Osteocyte (in vitro differentiated cells): Measurements from ENCODE around the gene TRAIP. TPM values are rescaled to one million over a fixed set of nuclear protein-coding genes. Genes with fewer than 3 reads are reported as not detected.

Experiments used
- DNase-seq: peaks from one replicate; pipeline ENCODE4 v3.0.0; 2021; ENCODE audit warnings: mixed read lengths; ENCODE audit not compliant: unreplicated experiment; ENCODE audit errors: extremely low spot score
- H3K27ac Mint-ChIP-seq: one replicate; pipeline ENCODE4 v1.8.0; 2021; ENCODE audit warnings: mild to moderate bottlenecking, mixed read lengths; ENCODE audit not compliant: unreplicated experiment
- H3K27me3 Mint-ChIP-seq: one replicate; pipeline ENCODE4 v1.8.0; 2021; ENCODE audit warnings: mixed read lengths; ENCODE audit not compliant: unreplicated experiment
- H3K36me3 Mint-ChIP-seq: one replicate; pipeline ENCODE4 v1.8.0; 2021; ENCODE audit warnings: mixed read lengths; ENCODE audit not compliant: unreplicated experiment
- H3K4me1 Mint-ChIP-seq: one replicate; pipeline ENCODE4 v1.8.0; 2021; ENCODE audit warnings: mixed read lengths; ENCODE audit not compliant: unreplicated experiment
- H3K4me3 Mint-ChIP-seq: one replicate; pipeline ENCODE4 v1.8.0; 2021; ENCODE audit warnings: mild to moderate bottlenecking, moderate library complexity, mixed read lengths; ENCODE audit not compliant: unreplicated experiment
- H3K9me3 Mint-ChIP-seq: one replicate; pipeline ENCODE4 v1.8.0; 2021; ENCODE audit warnings: mixed read lengths; ENCODE audit not compliant: unreplicated experiment
- total RNA-seq: library from RNA; stranded (reverse); gene quantifications from 2 replicates; pipeline ENCODE4 v1.2.1, GENCODE V29; 2021
- TF ChIP-seq, protein P1 (sequence below): fragments of 200-600 bp; sonication (generic); IDR thresholded peaks from 2 replicates; pipeline ENCODE4 v1.5.0; 2021; ENCODE audit warnings: antibody characterized with exemption, mild to moderate bottlenecking, moderate library complexity

The TRAIP gene
- total RNA-seq, 1 donor from 2014 or later: 3.4 TPM

DNA sequence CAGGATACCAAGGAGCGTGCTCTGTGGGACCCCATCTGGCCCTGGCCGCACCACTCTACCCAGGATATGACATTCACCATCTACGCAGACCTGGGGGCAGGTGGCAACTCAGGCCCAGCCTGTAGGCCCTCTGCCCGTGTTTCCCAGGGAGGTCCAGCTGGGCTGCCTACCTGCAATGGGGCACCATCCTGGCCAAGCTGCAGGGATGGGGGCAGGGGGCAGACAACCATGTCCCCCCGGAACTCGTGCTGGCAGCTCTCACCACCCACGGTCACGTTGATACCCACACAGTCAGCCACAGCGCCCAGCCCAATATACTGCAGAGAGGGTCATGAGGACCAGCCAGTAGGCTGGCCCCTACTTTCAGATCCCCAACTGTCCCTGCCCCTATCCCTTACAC, 39.4 kb upstream of the TRAIP start:
- TF ChIP-seq, protein P1, sequence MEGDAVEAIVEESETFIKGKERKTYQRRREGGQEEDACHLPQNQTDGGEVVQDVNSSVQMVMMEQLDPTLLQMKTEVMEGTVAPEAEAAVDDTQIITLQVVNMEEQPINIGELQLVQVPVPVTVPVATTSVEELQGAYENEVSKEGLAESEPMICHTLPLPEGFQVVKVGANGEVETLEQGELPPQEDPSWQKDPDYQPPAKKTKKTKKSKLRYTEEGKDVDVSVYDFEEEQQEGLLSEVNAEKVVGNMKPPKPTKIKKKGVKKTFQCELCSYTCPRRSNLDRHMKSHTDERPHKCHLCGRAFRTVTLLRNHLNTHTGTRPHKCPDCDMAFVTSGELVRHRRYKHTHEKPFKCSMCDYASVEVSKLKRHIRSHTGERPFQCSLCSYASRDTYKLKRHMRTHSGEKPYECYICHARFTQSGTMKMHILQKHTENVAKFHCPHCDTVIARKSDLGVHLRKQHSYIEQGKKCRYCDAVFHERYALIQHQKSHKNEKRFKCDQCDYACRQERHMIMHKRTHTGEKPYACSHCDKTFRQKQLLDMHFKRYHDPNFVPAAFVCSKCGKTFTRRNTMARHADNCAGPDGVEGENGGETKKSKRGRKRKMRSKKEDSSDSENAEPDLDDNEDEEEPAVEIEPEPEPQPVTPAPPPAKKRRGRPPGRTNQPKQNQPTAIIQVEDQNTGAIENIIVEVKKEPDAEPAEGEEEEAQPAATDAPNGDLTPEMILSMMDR: no peak
- Mint-ChIP-seq H3K9me3 (no peaks in the 10 kb centered on the region), H3K4me1 (peaks cover under 1% of the 10 kb centered on the region), H3K27me3 (no peaks in the 10 kb centered on the region), H3K36me3 (no peaks in the 10 kb centered on the region), H3K4me3 (no peak overlapping the region), H3K27ac (no peak overlapping the region)
- no peak for DNase-seq

- TF ChIP-seq, protein P1: no peak
- DNase-seq: no peak
- Mint-ChIP-seq H3K27me3 (no peaks in the 10 kb centered on the region), H3K4me1 (no peaks in the 10 kb centered on the region), H3K9me3 (no peaks in the 10 kb centered on the region), H3K36me3 (no peaks in the 10 kb centered on the region), H3K27ac (no peak overlapping the region), H3K4me3 (no peak overlapping the region)
Measured at GRCh38 chr3:49889296-49889695, 32.9 kb upstream of the TRAIP start.

- TF ChIP-seq, protein P1: no peak
- H3K36me3 Mint-ChIP-seq: no peaks in the 10 kb centered on the region
- H3K27me3 Mint-ChIP-seq: peaks cover 8% of the 10 kb centered on the region
- no peak for DNase-seq
- H3K4me1 Mint-ChIP-seq: no peaks in the 10 kb centered on the region
- H3K9me3 Mint-ChIP-seq: no peaks in the 10 kb centered on the region
- no peak overlapping the region for H3K27ac Mint-ChIP-seq
- no peak overlapping the region for H3K4me3 Mint-ChIP-seq
Measured at GRCh38 chr3:49886922-49887265, 30.5 kb upstream of the TRAIP start.

DNA sequence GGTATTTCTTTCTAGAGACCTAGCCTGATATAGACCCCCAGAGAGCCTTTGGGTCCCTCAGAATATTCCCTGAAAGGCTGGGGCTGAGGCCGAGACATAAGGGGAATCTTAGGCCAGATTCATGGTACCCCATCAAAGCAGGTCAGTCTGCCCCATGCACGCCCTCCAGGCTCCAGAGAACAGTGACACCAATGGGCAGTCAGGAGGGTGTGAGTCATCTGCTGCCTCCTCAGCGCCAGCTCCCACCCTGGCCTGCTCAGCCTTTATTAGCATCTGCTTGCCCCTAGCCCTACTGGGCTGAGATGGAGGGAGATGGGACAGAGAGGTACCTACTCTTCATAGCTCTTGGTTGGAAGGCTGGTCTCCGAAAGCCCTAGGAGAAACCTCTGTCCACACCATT, 27.6 kb upstream of the TRAIP start:
- no peaks in the 10 kb centered on the region for H3K4me1 Mint-ChIP-seq
- TF ChIP-seq, protein P1: no peak

GRCh38 chr3:49882166-49882565, 25.8 kb upstream of the TRAIP start:
- no peak overlapping the region for H3K27ac Mint-ChIP-seq
- no peak for DNase-seq

More for the DNA sequence above, 27.6 kb upstream of the TRAIP start:
- no peak for DNase-seq
- no peak overlapping the region for H3K27ac Mint-ChIP-seq
- H3K9me3 Mint-ChIP-seq: no peaks in the 10 kb centered on the region
- no peak overlapping the region for H3K4me3 Mint-ChIP-seq
- H3K27me3 Mint-ChIP-seq: peaks cover 15% of the 10 kb centered on the region
- no peaks in the 10 kb centered on the region for H3K36me3 Mint-ChIP-seq

More at GRCh38 chr3:49882166-49882565, 25.8 kb upstream of the TRAIP start:
- Mint-ChIP-seq H3K4me3 (no peak overlapping the region), H3K4me1 (no peaks in the 10 kb centered on the region), H3K27me3 (peaks cover 15% of the 10 kb centered on the region), H3K9me3 (no peaks in the 10 kb centered on the region), H3K36me3 (no peaks in the 10 kb centered on the region)
- TF ChIP-seq, protein P1: no peak
